ENCODE data around the gene KRT84. TPM values are rescaled to one million over a fixed set of nuclear protein-coding genes. Genes with fewer than 3 reads are reported as not detected.

KRT84 gene
- polyA plus RNA-seq, 4 donors: not detected

DNA sequence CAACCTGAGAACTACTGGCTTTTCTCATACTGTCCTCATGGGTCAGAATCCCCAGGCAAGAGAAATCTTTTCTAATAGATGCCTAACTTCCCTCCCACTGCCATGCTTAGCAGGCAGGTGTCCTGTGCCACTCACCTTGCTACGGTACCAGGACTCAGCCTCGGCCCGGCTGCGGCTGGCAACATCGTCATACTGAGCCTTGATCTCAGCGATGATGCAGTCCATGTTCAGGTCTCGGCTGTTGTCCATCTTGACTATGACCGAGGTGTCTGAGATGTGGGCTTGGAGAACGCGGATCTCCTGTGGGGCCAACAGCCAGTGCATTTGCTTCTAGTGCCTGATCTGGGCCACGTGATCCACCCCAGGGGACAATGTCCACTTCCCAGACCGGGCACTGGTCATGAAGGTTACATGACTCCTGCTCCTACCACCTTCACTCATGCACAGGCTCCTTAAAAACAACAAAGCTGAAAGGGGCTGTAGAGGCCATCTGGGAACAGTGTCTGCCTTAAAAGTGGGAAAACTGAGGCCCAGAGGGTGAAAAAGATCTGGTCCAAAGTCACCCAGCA, 22.3 kb downstream of the KRT84 start:
- no peak for DNase-seq (ENCODE audit: low read depth in 4 of 4, low spot score in 3 of 4)

DNA sequence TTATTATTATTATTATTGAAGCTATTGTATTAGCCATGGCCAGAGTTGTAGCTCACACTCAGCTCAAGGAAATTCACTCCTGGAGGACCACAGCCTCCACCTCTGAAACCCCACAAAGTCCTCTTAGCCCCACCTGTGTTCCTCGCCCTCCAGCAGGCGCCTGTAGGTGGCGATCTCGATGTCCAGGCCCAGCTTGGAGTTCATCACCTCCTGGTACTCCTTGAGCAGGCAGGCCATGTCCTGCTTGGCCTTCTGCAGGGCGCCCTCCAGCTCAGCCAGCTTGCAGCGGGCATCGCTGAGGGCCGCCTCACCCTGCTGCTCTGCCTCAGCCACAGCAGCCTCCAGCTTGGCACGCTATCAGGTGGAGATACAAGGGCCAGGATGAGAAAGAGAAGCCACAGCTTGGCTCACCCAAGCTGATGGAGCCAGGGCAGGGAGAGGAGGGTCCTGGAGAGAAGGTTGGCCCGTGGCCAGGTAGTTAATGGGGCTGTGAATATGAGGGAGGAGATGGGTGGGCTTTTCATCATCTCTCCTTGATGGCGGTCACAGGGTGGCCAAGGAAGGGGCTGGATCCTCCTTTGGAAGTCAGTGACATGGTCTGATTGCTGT, 23.2 kb downstream of the KRT84 start:
- no peak for DNase-seq (ENCODE audit: low read depth in 4 of 4, low spot score in 3 of 4)

DNA sequence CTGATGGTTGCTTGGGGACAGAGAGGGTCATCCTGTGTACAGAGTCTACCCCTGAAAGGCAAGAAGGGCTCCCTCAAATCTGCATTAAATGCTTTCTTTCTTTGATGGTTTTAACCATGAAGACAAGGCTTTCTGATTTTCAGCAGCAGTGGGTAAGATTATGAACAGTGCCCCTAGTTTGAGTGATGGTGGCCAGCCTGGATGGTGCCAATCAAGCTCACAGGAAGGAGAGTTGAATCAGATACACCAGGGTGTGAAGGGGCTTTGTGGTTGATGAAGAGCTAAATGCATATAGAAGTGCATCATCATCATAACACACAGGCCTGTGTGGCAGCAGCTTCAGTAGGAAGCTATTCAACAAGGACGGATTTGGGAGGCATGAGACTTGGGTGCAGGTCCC, 23.9 kb downstream of the KRT84 start:
- DNase-seq (ENCODE audit: low read depth in 4 of 4, low spot score in 3 of 4): no peak

DNA sequence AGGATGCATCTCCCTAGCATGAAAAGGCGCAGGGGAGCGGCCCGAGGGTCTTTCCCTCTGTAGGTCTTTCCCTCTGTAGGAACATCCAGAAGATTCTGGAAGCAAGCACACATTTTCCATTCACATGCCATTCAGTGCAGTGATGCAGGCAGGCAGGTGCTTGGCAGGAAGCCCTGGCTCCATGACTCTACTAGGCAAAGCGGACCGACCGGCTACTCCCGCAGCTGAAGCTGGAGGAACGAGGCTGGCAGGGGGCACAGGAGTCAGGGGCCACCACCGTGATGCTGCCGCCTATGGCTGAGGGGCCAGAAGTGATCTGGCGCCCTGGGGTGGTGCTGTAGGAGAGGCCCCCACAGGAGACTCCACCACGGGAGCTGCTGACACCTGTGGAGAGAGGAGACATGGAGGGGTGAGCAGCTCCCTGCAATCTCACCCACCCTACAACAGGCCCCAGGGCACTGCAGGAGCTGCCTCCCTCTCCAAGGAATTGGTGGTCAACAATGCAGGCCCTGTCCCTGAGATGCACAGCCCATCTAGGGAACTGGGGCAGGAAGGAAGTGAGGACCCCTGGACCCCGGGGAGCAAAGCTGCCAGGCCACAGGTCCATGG, 24.7 kb downstream of the KRT84 start:
- no peak for DNase-seq (ENCODE audit: low read depth in 4 of 4, low spot score in 3 of 4)

DNA sequence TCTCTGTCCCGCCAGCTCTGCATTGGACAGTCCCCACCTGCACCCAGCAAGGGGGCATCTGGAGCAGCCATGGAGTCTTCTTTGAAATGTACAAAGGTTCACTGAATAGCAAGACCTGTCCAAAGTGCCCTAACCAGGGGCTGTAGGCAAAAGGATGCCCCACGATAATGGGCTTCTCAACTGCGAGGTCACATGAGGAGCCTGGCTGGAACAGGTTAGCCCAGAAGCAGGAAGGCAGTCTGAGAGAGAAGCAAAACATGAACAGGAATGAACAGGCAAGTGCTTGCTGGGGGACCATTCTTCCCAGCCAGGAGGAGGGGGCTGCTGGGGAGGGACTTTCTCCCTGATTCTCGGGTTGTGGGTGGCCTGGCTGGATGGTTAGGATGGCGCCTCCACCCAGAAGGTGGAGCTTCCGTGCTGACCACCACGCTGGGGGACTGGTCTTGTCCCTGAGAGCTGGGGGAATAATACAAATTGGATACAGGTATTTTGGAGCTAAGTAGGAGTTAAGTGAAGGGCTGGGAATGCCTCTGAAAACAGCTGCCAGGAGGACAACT, 25.3 kb downstream of the KRT84 start:
- DNase-seq (ENCODE audit: low read depth in 4 of 4, low spot score in 3 of 4): no peak

DNA sequence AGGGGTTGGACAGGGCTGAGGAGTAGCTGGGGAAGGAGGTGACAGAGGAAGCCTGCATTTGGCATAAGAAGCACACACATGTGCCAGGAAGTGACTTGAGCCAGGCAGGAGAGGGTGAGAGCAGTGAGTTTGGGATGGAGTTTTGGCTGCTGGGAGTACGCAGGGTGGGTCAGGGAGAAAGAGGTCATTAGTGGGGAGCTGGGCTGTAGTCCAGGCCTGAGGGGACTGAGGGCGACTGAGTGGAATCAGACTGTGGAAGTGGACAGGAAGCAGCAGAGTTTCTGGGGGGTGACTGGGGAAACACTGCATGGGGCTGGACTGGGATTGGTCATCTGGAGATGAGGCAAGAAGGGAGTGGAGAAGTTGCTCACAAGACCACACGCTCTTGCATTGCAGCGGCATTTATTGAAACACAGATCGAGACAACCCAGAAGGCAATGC, 25.8 kb downstream of the KRT84 start:
- no peak for DNase-seq (ENCODE audit: low read depth in 4 of 4, low spot score in 3 of 4)

DNA sequence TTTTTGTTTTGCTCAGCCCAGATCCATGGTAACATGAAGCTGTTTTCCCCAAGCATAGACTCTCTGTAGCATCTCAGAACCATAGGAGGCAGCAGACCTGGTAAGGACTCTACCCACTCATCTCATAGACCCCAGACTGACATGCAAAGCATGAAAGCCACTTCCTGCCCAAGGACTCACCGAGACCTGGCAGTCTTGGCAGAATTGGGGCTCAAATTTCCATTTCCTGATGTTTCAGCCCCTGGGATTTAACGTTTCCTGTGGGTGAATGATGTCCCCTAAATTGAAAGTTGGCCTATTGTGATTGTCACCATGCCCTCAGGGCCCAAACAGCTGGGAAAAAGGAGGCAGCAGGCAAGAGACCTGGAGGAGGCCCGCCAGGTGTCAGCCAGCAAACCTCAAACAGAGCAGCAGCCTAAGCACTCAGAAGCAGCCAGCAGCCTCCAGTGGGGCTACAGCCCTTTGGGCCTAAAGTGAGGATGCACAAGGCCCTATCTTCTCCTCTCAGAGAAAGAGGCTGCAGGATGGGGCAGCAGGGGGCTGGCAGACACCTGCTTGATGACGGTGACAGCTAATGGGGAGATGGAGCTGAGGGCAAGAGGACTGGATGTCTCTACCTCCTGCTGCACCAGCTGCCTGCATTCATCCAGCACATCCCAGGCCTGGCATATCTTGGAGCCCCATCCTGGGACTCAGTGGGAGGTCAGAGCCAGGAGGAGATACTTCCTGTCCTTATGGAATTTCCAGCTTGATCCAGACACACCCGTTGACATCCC, 26.7 kb downstream of the KRT84 start:
- DNase-seq (ENCODE audit: low read depth in 4 of 4, low spot score in 3 of 4): no peak

DNA sequence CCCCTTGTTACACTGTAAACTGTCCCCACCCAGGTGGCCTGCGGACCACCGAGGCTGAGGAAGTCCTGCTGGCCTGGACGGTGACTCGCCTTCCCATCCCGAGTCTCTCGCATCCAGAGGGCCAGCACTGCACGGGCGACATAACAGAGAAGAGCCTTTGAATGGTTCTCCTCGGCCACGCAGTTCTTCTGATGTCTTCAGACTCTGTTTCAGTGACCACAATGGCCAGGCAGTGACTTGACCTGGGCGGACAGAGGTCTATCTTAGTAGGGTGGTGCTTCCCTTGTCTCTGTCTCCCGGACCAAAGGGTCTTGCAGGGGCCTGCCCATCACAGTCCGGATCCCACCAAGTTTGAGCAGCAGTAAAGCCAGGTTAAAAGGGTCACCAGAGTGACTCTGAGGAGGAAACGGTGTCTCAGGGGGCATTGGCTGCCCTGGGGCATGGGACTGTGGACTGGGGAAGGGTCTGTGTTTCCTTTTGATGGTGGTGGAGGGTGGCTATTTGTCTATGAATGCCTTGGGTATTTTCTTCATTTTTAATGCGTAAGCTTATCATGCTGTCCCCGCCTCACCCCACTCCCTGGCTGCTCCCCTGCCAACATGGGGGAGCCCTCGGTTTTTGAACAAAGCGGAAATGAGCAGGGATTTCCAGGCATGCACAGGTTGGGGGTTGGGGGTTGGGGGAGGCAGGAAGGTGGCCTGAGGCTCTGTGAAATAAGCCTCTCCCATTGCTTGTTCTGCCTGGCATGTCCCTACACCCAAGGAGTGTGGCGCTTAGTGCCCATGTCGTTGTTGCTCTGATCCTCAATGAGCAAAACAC, 28.5 kb downstream of the KRT84 start:
- no peak for DNase-seq (ENCODE audit: low read depth in 4 of 4, low spot score in 3 of 4)

DNA sequence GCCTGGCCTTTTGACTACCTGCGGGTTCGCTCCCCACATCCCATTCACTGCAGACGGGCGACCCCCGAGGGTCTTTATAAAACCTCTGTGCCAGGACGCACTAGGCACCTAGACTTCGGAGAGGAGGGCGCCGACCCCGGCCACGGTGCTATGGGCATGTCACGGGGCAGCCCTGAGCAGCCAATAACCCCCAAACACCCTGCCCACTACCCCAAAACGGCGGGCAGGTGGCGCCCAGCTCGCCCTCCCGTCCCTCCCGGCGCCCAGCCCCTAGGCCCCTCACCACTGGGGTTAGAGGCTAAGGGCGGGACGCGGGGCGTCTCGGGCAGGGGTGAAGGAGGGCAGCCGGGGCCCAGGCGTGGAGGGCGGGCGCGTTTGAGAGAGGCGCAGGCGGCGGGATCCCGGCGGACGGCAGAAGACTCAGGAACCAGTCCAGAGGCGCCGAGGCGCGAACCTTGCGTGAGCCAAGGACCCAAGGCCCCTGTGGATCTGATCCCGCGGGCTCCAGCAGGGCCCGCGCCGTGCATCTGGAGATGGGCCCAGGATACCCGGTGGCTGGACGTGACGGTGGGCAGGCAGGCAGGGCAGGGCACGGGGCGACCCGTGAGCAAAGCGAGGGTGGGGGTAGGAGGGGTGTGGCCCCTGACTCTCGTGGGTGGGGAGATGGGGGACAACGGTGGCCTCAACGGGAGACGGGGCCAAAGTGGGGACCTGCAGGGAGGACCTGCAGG, 29.3 kb downstream of the KRT84 start:
- DNase-seq (ENCODE audit: low read depth in 4 of 4, low spot score in 3 of 4): no peak

DNA sequence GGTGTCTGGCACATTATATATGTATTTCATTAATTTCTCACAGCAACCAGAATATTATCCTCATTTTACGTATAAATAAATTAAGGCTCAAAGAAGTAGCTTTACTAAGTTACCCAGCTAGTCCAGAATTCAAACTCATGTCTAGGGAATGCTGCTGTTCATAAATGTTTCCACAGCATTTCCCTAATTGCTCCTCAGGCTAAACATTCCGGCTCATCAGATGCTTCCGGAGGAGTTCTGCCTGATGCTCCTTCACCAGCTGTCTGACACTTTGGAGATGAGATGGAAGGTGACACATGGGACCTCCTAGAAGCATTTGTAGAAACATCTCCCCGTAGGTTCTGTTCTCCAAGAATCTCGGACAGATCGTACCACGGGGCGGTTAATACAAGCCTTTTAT, 30.3 kb downstream of the KRT84 start:
- no peak for DNase-seq (ENCODE audit: low read depth in 4 of 4, low spot score in 3 of 4)

DNA sequence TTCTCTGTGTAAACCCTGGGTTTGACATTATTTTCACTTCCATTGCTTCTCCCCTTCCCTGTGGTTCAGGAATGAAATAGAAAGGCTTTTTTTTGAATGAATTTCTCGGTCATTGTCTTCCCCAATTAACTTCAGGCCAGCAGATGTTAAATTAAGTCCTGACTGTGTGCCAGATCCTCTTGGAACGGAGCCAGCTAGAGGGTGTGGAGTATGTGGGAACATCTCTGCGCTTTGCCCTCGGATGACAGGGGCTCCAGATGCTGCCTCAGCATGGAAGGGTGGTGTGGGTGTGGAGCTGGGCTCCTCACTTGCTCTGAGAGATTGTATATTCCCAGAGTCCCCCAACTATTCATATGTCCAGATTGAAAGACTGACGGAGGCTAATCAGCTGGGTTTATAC, 31.3 kb downstream of the KRT84 start:
- DNase-seq (ENCODE audit: low read depth in 4 of 4, low spot score in 3 of 4): no peak

DNA sequence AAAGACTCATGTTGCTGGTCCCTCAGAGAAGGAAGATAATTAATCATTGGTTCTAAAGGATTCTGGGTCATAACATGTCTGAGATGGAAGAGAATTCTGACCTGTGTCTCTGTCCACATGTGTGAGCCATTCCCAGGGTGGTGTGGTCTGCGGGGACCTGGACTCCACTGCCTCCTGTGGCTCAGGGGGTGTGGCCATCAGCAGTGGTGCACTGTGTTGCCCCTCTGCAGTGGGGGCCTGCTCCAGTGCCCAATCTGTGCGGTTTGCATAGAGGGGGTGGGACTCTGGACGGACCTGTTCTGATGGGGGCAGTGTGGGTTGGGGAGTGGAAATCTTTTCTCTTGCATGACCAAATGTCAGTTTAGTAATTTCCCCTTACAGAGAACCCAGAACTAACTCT, 31.7 kb downstream of the KRT84 start:
- no peak for DNase-seq (ENCODE audit: low read depth in 4 of 4, low spot score in 3 of 4)

DNA sequence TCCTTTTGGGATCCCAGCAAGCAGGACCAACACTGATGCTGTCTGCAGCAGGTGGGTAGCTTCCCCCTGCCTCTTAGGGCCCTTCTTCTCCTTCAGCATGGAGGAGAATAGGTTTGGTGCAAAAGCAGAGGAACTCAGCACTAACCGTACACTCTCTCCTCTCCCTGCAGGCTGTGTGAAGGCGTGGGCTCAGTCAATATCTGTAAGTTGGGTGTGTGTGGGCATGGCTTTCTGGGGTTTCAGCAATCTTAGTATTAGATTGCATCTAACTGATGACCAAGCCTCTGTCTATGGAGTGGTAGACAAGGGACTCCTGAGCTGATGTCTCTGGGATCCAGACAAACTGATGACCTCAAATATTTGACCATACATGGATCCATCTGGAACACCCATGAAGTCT, 32.5 kb downstream of the KRT84 start:
- no peak for DNase-seq (ENCODE audit: low read depth in 4 of 4, low spot score in 3 of 4)

DNA sequence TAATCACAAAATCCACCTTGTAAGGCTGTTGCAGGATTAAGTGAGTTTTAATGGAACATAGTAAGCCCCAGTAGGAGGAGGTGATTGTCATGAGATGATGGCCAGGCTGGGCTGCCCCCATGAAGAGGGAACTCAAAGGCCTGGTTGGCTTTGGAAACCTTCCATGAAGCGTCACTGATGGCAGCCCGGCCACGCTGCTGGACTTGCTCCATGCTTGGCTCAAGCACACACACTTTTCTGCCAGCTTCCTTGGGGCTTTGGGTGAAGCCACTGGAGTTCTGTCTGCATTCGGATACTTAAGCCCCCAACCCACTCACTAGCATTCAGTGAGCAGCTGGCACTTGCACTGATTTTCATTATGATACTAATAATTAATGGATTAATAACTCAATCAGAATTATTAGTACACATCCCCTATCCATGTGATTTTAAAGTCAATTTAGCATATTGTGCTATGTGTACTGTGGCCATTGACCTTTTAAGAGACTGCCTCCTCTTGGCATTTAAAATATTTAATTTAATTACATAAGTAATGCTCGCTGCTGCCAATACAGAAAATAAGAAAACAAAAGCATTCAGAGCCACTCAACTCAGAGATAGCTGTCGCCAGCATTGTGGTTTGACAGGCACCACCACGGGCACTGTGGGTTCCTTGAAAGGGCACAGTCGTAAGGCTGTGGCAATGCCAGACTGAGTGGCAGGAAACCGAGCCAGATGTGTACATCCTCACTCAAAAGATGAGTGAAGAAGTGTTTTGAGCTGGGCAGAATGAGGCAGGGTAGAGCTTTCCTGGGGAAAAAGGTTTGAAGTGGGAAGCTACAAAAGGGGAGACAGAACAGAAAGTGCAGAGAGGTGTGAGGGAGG, 34.0 kb downstream of the KRT84 start:
- no peak for DNase-seq (ENCODE audit: low read depth in 4 of 4, low spot score in 3 of 4)

DNA sequence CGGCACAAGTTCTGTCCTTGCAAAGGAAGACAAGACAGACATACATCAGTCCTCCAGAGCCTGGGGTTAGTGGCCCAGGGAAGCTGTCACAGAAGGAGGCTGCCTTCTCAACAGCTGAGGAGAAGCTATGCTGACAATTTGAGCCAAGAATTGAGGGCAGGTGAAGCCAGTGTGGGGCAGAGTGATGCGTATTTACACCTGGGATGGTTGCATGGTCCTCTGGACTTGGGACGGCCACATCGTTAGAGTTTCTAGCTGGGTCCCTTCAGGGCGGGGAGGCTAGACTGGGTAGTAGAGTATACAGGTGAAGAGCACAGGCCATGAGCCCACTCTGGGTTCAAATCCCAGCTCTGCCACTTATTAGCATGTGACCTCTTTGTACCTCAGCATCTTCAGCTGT, 34.7 kb downstream of the KRT84 start:
- DNase-seq (ENCODE audit: low read depth in 4 of 4, low spot score in 3 of 4): no peak

DNA sequence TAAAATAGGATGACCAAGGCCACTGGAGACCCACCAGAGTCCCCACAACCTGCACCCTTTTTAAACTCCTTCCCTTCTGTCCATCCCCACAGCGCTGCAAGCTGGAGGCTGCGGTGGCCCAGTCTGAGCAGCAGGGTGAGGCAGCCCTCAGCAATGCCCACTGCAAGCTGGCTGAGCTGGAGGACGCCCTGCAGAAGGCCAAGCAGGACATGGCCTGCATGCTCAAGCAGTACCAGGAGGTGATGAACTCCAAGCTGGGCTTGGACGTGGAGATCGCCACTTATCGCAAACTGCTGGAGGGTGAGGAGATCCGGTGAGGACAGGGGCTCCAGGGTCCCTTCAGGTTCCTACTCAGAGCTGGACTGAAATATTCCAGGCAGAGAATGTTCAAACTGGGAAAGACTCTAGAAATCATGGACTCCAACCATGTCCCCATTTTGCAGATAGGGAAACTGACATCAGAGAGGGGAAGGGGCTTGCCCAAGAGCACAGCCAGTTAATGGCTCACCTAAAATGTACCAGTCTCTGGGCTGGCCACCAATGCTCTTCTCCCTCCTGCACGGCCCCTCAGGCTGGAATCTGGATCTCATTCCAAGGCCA, 35.3 kb downstream of the KRT84 start:
- no peak for DNase-seq (ENCODE audit: low read depth in 4 of 4, low spot score in 3 of 4)

DNA sequence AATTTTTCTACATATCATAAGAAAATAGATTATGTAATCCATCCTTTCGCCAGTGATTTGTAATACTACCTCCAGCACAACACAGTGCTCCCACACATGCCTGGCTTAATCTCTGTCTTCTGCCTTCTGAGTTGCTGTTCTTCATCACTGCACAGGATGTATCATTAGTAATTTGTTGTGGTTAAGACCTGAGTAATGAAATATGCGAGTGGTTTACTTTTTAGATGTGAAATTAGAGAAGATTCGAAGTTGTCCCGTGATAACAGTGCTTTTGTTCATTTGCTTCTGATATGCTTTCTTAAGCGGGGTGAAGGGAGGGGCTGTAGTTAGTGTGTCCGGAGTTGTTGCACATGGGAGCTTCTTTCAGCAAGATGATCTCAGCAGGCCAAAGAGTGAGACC, 36.3 kb downstream of the KRT84 start:
- DNase-seq (ENCODE audit: low read depth in 4 of 4, low spot score in 3 of 4): no peak
